SK-N-SH (cell line): ENCODE measurements around the gene C1RL. TPM values are rescaled to one million over a fixed set of nuclear protein-coding genes. Genes with fewer than 3 reads are reported as not detected.

Source experiments
- CTCF ChIA-PET: fragments of 300-600, 350-600 bp; formaldehyde crosslinking; extraction: SDS; loops from one replicate; lab custom pipeline; 2021; lab: Yijun Ruan, JAX
- POLR2A ChIA-PET: fragments of 350-600 bp; sonication (Branson Sonifier 250); formaldehyde crosslinking; extraction: SDS; loops from one replicate; lab custom pipeline; 2020; ENCODE audit warnings: antibody characterized with exemption, inconsistent platforms; lab: Yijun Ruan, JAX
- DNase-seq: peaks from one replicate; pipeline ENCODE4 v3.0.0; 2012
- H2AFZ ChIP-seq: fragments of 200-600 bp; sonication (generic); 2 replicates; pipeline ENCODE4 v1.8.1; 2016; ENCODE audit warnings: antibody characterized with exemption, mild to moderate bottlenecking, low read depth
- H3F3A ChIP-seq: fragments of 200-600 bp; sonication (generic); replicated peaks from 2 replicates; pipeline ENCODE3; 2016; ENCODE audit warnings: antibody characterized with exemption, mild to moderate bottlenecking; ENCODE audit not compliant: insufficient read depth
- H3K27ac ChIP-seq, 2 experiments: fragments of 200-500 bp in 1 of 2; fragments of 200-600 bp in 1 of 2; sonication (Bioruptor generic) in 1 of 2; sonication (generic), shearing (Covaris generic) in 1 of 2; 2 replicates each; pipeline versions ENCODE4 v1.5.1 to v1.6.1; 2014 to 2016; ENCODE audit warnings: low read depth in 2 of 2, inconsistent platforms in 1 of 2, low read length in 1 of 2, mild to moderate bottlenecking in 1 of 2, mixed read lengths in 1 of 2
- H3K27me3 ChIP-seq: fragments of 200-600 bp; sonication (generic), shearing (Covaris generic); 2 replicates; pipeline ENCODE4 v1.6.1; 2016; ENCODE audit warnings: mixed run types; ENCODE audit not compliant: insufficient read depth
- H3K36me3 ChIP-seq, 2 experiments: fragments of 200-500 bp in 1 of 2; fragments of 200-600 bp in 1 of 2; sonication (Bioruptor generic) in 1 of 2; sonication (generic) in 1 of 2; replicated peaks in 1 of 2; 2 replicates each; pipeline versions ENCODE3 to v1.5.1; 2014 to 2016; ENCODE audit warnings: low read length in 1 of 2, mild to moderate bottlenecking in 1 of 2; ENCODE audit not compliant: insufficient read depth in 2 of 2, control insufficient read depth in 1 of 2
- H3K4me1 ChIP-seq, 2 experiments: fragments of 200-500 bp in 1 of 2; fragments of 200-600 bp in 1 of 2; sonication (Bioruptor generic) in 1 of 2; sonication (generic), shearing (Covaris generic) in 1 of 2; 2 replicates each; pipeline versions ENCODE4 v1.5.1 to v1.6.1; 2014 to 2016; ENCODE audit warnings: low read depth in 1 of 2, low read length in 1 of 2, mixed run types in 1 of 2; ENCODE audit not compliant: insufficient read depth in 2 of 2, control insufficient read depth in 1 of 2
- H3K4me2 ChIP-seq: fragments of 200-600 bp; sonication (generic), shearing (Covaris generic); 2 replicates; pipeline ENCODE4 v1.6.1; 2017; ENCODE audit warnings: mixed run types
- H3K4me3 ChIP-seq, 2 experiments: fragments of 200-500 bp in 1 of 2; fragments of 200-600 bp in 1 of 2; sonication (Bioruptor generic) in 1 of 2; sonication (generic), shearing (Covaris generic) in 1 of 2; 2 replicates each; pipeline versions ENCODE4 v1.5.1 to v1.8.1; 2014 to 2016; ENCODE audit warnings: low read depth in 2 of 2, inconsistent platforms in 1 of 2, low read length in 1 of 2, mild to moderate bottlenecking in 1 of 2, mixed read lengths in 1 of 2, moderate library complexity in 1 of 2
- H3K79me2 ChIP-seq: fragments of 200-600 bp; sonication (generic); 2 replicates; pipeline ENCODE4 v1.8.1; 2017; ENCODE audit warnings: mild to moderate bottlenecking; ENCODE audit not compliant: insufficient read depth
- H3K9ac ChIP-seq: fragments of 200-600 bp; sonication (generic); 2 replicates; pipeline ENCODE4 v1.6.1; 2017; ENCODE audit warnings: mixed run types
- H3K9me2 ChIP-seq: fragments of 200-600 bp; sonication (generic); 2 replicates; pipeline ENCODE4 v1.6.1; 2017; ENCODE audit warnings: mixed run types
- H3K9me3 ChIP-seq: fragments of 200-600 bp; sonication (generic); 2 replicates; pipeline ENCODE4 v1.6.1; 2017; ENCODE audit warnings: mixed run types, mild to moderate bottlenecking, moderate library complexity
- H4K20me1 ChIP-seq: fragments of 200-600 bp; sonication (generic); 2 replicates; pipeline ENCODE4 v1.6.1; 2017; ENCODE audit warnings: mild to moderate bottlenecking, mixed run types; ENCODE audit not compliant: insufficient read depth
- CHD2 ChIP-seq: fragments of 150-350 bp; IDR thresholded peaks from 2 replicates; pipeline ENCODE4 v1.6.1; 2018; ENCODE audit warnings: low read length; ENCODE audit not compliant: partially characterized antibody
- ELF1 ChIP-seq: IDR thresholded peaks from 2 replicates; pipeline ENCODE4 v1.4.0; 2012
- EP300 ChIP-seq, 2 experiments: IDR thresholded peaks; 2 replicates each; pipeline versions ENCODE4 v1.4.0 to v1.6.1; 2012; ENCODE audit warnings: borderline replicate concordance in 1 of 2, low read depth in 1 of 2, low read length in 1 of 2
- FOSL2 ChIP-seq: IDR thresholded peaks from 2 replicates; pipeline ENCODE4 v1.4.0; 2012; ENCODE audit warnings: low read depth, mild to moderate bottlenecking, moderate library complexity, borderline replicate concordance
- FOXJ3 ChIP-seq: sonication (generic); formaldehyde crosslinking; IDR thresholded peaks from 2 replicates; pipeline ENCODE4 v1.5.1; 2020; ENCODE audit warnings: mild to moderate bottlenecking, missing genetic modification reagents
- FOXM1 ChIP-seq: IDR thresholded peaks from 2 replicates; pipeline ENCODE4 v1.4.0; 2012; ENCODE audit warnings: low read depth, mild to moderate bottlenecking
- GABPA ChIP-seq: IDR thresholded peaks from 2 replicates; pipeline ENCODE4 v1.4.0; 2012; ENCODE audit warnings: low read depth, mild to moderate bottlenecking
- GATA2 ChIP-seq: sonication (generic); formaldehyde crosslinking; IDR thresholded peaks from 2 replicates; pipeline ENCODE4 v1.5.0; 2020; ENCODE audit warnings: mild to moderate bottlenecking, missing genetic modification reagents
- IRF3 ChIP-seq: fragments of 150-350 bp; IDR thresholded peaks from 2 replicates; pipeline ENCODE4 v1.6.1; 2016; ENCODE audit warnings: mild to moderate bottlenecking, low read depth, low read length
- MXI1 ChIP-seq: IDR thresholded peaks from 2 replicates; pipeline ENCODE4 v1.6.1; 2012; ENCODE audit warnings: mild to moderate bottlenecking, low read depth, low read length, improper control_type of control experiment
- PBX3 ChIP-seq: IDR thresholded peaks from 2 replicates; pipeline ENCODE4; 2012
- POLR2AphosphoS5 ChIP-seq: IDR thresholded peaks from 2 replicates; pipeline ENCODE4 v1.6.1; 2012; ENCODE audit warnings: low read depth, low read length
- REST ChIP-seq: IDR thresholded peaks from 2 replicates; pipeline ENCODE4 v1.6.1; 2012; ENCODE audit warnings: mild to moderate bottlenecking, low read depth, low read length, moderate library complexity
- RFX5 ChIP-seq: IDR thresholded peaks from 2 replicates; pipeline ENCODE4 v1.6.1; 2012; ENCODE audit warnings: mild to moderate bottlenecking, improper control_type of control experiment, low read length
- RXRA ChIP-seq: IDR thresholded peaks from 2 replicates; pipeline ENCODE4 v1.4.0; 2012; ENCODE audit warnings: low read depth, mild to moderate bottlenecking, borderline replicate concordance
- SMC3 ChIP-seq: IDR thresholded peaks from 2 replicates; pipeline ENCODE4 v1.6.1; 2012; ENCODE audit warnings: low read depth, low read length, improper control_type of control experiment
- TAF1 ChIP-seq: IDR thresholded peaks from 2 replicates; pipeline ENCODE4 v1.6.1; 2012; ENCODE audit warnings: low read depth, mild to moderate bottlenecking, low read length, moderate library complexity, borderline replicate concordance
- TCF12 ChIP-seq: IDR thresholded peaks from 2 replicates; pipeline ENCODE4 v1.4.0; 2012
- YY1 ChIP-seq: IDR thresholded peaks from 2 replicates; pipeline ENCODE4 v1.4.0; 2012; ENCODE audit warnings: low read depth, mild to moderate bottlenecking
- ZBTB33 ChIP-seq: IDR thresholded peaks from 2 replicates; pipeline ENCODE4 v1.4.0; 2012; ENCODE audit warnings: low read depth, borderline replicate concordance
- WGBS: methylation state at CpG from one replicate; pipeline ENCODE4 v1.1.6; 2017; ENCODE audit warnings: low lambda C conversion rate; 5-methylcytosine and 5-hydroxymethylcytosine counted together
- polyA plus RNA-seq, 3 experiments: library from polyadenylated mRNA; depleted of rRNA; stranded (reverse); fragments of >200 nt; gene quantifications; 2 replicates each; pipeline ENCODE4 v1.2.3, GENCODE V29; 2012

Gene C1RL
- polyA plus RNA-seq, 1 of the 3 experiments (the other 2 are of a cell fraction) = 8.3 TPM

GRCh38 chr12:7134396-7135166 lies 25.6 kb upstream of the C1RL start:
- POLR2A ChIA-PET = no interaction called here

More at GRCh38 chr12:7134396-7135166, 25.6 kb upstream of the C1RL start:
- Histone ChIP-seq H3K4me2 (no peak overlapping the region), H3K27me3 (no peaks in the 10 kb centered on the region), H3K9me2 (no peaks in the 10 kb centered on the region), H3K4me3 (no peak overlapping the region), H3K79me2 (no peaks in the 10 kb centered on the region), H2AFZ (no peak overlapping the region), H3K9ac (no peak overlapping the region), H3F3A (no peaks in the 10 kb centered on the region), H3K36me3 (peaks cover 0 to 15% of the 10 kb centered on the region in 2 experiments), H3K4me1 (peaks cover 0 to 7% of the 10 kb centered on the region in 2 experiments; a peak in 1 of 4 replicates), H3K9me3 (no peaks in the 10 kb centered on the region), H3K27ac (no peak overlapping the region), H4K20me1 (no peaks in the 10 kb centered on the region)
- DNase-seq = no peak
- no peak for TF ChIP-seq RXRA
- no peak for TF ChIP-seq MXI1
- no peak for TF ChIP-seq RFX5
- no peak for TF ChIP-seq TCF12
- no peak for TF ChIP-seq TAF1
- TF ChIP-seq IRF3 = no peak
- no peak for TF ChIP-seq ELF1
- TF ChIP-seq FOXM1 = no peak
- no peak for TF ChIP-seq ZBTB33
- TF ChIP-seq CHD2 = no peak
- TF ChIP-seq EP300 (IDR thresholded peaks at IDR 0.05; ENCODE audit: borderline replicate concordance in 1 of 2, low read depth in 1 of 2, low read length in 1 of 2) = no peak
- TF ChIP-seq GATA2 (CRISPR knock-in tag) = no peak
- TF ChIP-seq SMC3 = no peak
- no peak for TF ChIP-seq YY1
- no peak for TF ChIP-seq PBX3
- TF ChIP-seq POLR2AphosphoS5 = no peak
- no peak for TF ChIP-seq REST
- no peak for TF ChIP-seq FOXJ3
- no peak for TF ChIP-seq GABPA
- no peak for TF ChIP-seq FOSL2
- WGBS = 69% methylated on average over 8 of the region's 12 CpGs
- CTCF ChIA-PET = interaction anchor here (0.7 to 1.2 kb wide), 2 partner anchors 11 to 124 kb away, joined by 3 read pairs; no protein-coding TSS in a partner anchor
